Middle frontal gyrus (tissue), 1 donor: ENCODE results near the gene SLC1A5.
"Not testable (repeated sequence)": the region's sequence is repeated elsewhere in the genome, so short reads cannot be mapped to it uniquely, and the experiment has no call there.

Experiments used
- DNase-seq: peaks from one replicate; pipeline ENCODE4 v3.0.0-alpha.2; 2015; ENCODE audit warnings: low spot score; ENCODE audit errors: extremely low spot score

SLC1A5 gene

DNA sequence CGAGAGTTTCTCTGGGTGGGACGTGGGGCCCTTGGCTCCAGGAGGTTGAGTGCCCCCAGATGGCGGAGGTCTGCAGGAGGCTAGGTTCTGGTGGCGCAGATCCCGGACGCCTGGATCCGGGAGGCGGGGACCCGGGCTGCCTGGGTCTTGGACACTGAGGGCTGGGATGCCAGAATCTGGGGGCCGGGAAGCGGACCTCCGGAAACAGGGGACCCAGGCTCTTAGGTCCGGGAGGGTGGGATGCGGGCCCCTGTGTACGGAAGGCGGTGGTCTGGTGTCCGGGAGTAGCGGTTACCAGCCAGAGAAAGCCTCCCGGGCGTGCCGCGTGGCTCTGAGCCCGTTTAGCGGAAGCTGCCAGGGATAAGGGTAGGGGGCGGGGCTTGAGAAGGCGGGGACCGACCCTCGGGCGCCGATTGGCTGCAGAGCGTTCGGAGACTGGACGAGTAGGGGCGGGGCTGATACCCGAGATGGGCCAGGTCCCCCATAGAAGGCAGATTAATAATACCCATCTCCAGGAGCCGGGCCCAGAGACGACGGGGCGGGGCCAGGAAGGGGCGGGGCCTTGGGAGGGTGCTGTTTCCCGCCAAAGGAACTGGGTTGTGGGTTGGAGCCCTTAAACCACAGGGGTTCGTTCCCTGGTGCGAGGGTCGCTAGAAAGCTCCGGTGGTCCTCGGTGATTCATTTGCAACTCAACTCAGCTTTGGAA is at the start of gene SLC1A5:
SLC1A5 (minus strand) TSS at position 333 of the 706 bp plus-strand sequence. CDS start 629 bp downstream, outside the sequence.
- DNase-seq, result no peak

GRCh38 chr19:46838160-46838559 is 49.8 kb upstream of the SLC1A5 start:
- no peak for DNase-seq

DNA sequence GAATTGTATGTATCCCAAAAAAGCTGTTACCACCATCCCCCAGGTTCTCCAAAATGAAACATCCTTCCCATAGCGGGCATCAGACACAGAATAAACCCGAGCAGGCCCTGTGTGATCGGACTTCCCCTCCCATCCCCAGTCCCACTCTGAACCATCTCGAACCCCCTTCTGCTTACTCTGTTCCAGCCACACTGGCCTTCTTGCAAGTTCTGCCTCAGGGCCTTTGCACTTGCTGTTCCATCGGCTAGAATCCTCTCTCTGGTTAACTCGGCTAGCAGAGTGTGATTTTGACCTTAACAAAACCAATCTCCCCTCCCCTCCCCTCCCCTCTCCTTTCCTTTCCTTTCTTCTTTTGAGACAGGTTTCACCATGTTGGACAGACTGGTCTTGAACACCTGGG is 46.6 kb upstream of the SLC1A5 start:
- no peak for DNase-seq

GRCh38 chr19:46834121-46834520 is 45.7 kb upstream of the SLC1A5 start:
- no peak for DNase-seq

DNA sequence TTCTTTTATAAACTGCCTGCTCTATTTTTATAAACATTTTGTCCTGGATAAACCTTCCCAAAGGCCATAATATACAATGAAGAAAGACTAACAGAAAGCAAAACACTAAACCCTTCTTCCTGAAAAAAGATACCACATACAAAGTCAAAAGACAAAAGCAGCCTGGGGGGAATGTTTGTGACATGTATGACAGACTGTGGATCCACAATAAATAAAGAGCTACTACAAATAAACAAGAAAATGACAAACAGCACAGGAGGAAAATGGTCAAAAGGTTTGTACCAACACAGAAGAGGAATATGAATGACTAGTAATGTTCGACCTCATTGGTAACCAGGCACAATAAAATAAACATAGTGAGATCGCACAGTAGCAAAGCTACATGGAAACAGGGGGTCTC is 42.5 kb upstream of the SLC1A5 start:
- no peak for DNase-seq

- DNase-seq, result no peak
These were observed 40.1 kb upstream of the SLC1A5 start for GRCh38 chr19:46828484-46828883.

DNA sequence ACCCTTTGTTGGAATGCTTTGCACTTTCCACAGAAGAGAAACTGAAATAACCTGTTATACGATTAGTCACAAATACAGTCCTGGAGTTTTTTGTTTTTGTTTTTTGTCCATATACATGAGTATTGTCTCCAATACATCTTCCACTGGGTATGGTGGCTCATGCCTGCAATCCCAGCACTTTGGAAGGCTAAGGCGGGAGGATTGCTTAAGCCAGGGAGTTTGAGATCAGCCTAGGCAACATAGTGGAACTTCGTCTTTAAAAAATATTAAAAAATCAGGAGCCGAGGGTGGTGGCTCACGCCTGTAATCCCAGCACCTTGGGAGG is 37.3 kb upstream of the SLC1A5 start:
- no peak for DNase-seq

DNA sequence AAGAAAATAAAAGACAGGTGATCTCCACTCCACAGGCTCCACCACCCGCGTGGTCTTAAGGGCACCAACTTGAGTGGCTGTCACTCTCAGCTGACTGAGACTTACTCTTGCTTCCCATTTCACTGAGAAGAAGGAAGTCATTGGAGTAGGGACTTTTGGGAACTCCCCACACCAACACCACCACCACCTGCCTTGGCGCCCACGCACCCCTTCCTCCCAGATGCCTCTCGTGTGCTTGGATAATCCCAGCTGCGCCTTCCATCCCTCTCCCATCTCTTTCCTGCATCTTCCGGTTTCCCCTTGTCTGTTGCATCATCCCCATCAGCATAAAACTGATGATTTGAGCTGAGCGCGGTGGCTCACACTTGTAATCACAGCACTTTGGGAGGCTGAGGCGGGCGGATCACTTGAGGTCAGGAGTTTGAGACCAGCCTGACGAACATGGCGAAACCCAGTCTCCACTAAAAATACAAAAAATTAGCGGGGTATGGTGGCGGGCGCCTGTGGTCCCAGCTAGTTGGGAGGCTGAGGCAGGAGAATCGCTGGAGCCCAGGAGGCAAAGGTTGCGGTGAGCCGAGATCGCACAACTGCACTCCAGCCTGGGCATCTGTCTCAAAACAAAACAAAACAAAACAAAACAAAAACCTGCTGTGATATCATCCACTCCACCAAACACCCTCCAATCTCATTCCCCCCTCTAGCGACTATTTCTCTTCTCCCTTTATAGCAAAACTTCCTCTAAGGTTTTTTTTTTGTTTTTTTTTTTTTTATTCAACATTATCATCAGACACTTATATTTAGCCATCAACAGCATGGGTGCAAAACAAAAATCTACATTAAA is 36.7 kb upstream of the SLC1A5 start:
- no peak for DNase-seq

GRCh38 chr19:46823049-46823448 is 34.7 kb upstream of the SLC1A5 start:
- no peak for DNase-seq

- DNase-seq, result not testable (repeated sequence)
These were observed 34.0 kb upstream of the SLC1A5 start for GRCh38 chr19:46822410-46822787.

DNA sequence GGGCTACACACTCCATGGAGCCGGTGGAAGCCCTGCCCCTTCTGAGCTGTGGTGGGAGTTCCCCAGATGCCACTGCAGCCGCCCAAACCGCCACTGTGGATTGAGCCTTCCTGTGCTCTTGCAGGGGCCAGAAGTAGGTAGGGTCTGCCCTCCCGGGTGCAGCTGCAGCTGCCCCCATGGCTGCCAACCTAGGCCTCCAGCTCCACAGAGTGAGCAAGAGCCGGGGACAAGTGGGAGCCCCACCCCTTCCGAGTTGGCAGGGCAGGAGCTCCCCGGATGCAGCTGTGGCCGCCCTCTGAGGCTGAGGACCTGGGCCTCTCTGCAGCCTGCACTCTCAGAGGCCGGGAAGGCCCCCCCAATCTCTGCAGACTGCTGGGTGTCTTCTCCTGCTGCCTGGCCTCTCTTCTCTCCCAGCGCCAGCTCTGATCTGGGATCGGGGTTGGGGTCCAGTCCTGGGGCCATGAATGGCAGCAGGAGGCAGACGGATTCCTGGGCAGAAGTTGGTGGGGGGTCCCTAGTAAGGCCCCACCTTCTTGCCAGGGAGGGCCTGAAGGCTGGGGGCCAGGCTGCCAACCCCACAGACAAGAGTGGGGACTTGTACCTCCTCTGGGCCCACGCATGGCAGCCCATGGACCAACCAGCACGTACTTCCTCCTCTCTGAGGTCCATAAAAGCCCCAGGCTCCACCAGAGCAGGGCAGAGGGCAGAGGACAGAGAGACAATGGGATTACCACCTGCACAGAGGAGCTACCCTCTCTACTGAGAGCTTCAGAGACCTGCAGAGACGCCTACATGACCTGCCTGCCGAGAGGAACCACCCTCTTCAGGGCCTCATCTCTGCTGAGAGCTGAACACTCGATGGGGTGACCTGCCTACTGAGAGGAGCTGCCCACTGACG is 33.4 kb upstream of the SLC1A5 start:
- DNase-seq, result no peak

DNA sequence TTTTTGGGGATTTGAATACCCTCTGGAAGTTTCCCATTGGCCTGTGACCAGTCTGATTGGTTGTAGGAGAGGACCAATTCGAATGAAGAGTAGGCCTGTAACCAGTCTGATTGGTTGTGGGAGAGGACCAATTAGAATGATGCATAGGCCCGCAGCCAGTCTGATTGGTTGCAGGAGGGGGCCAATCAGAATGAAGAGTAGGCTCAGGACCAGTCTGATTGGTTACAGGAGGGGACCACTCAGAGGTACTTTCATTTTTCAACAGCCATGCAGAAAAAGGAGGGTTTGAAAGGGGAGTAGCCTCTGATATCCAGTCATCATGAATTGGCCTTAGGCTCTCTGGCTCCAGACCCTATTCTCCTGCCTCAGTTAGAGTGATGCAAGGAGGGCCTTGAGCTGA is 30.4 kb upstream of the SLC1A5 start:
- DNase-seq, result no peak

- DNase-seq, result no peak
These were observed 27.6 kb upstream of the SLC1A5 start for GRCh38 chr19:46815833-46816627.

- DNase-seq, result no peak
These were observed 25.5 kb upstream of the SLC1A5 start for GRCh38 chr19:46813839-46814358.

- DNase-seq, result no peak
These were observed 24.8 kb upstream of the SLC1A5 start for GRCh38 chr19:46812977-46813838.

GRCh38 chr19:46809534-46810272 is 21.3 kb upstream of the SLC1A5 start:
- no peak for DNase-seq

- no peak for DNase-seq
These were observed 18.3 kb upstream of the SLC1A5 start for GRCh38 chr19:46806656-46807055.

DNA sequence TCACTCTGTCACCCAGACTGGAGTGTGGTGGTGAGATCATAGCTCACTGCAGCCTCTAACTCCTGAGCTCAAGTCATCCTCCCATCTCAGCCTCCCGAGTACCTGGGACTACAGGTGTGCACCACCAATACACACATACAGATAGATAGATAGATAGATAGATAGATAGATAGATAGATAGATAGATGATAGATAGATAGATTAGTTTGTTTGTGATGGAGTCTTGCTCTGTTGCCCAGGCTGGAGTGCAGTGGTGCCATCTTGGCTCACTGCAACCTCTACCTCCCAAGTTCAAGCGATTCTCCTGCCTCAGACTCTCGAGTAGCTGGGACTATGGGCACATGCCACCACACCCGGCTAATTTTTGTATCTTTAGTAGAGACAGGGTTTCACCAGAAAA is 16.0 kb upstream of the SLC1A5 start:
- DNase-seq, result not testable (repeated sequence)

- DNase-seq, result no peak
These were observed 15.2 kb upstream of the SLC1A5 start for GRCh38 chr19:46803555-46803954.
